Neural cell (in vitro differentiated cells): Measurements from ENCODE around the gene ZNF530. TPM values are rescaled to one million over a fixed set of nuclear protein-coding genes. Genes with fewer than 3 reads are reported as not detected.

ENCODE experiments used
- H2AFZ ChIP-seq: fragments of 200-600, 300-800 bp; sonication (generic), shearing (Covaris generic); 2 replicates; pipeline ENCODE4 v1.6.0; 2014; ENCODE audit warnings: low read depth, mild to moderate bottlenecking, antibody characterized with exemption, low read length, moderate library complexity
- H3F3A ChIP-seq: fragments of 200-600 bp; shearing (Covaris generic); 2 replicates; pipeline ENCODE4 v1.6.1; 2016; ENCODE audit warnings: mild to moderate bottlenecking, moderate library complexity, mixed read lengths, antibody characterized with exemption, low read length; ENCODE audit not compliant: insufficient read depth, poor library complexity, severe bottlenecking
- H3K27ac ChIP-seq: fragments of 200-600, 300-800 bp; sonication (generic), shearing (Covaris generic); 2 replicates; pipeline ENCODE4 v1.5.1; 2014; ENCODE audit warnings: mild to moderate bottlenecking, low read length, moderate library complexity
- H3K27me3 ChIP-seq: fragments of 300-800, 200-600 bp; sonication (generic), shearing (Covaris generic); 2 replicates; pipeline ENCODE4 v1.6.0; 2014; ENCODE audit warnings: mild to moderate bottlenecking, low read depth, low read length, moderate library complexity; ENCODE audit not compliant: insufficient read depth
- H3K36me3 ChIP-seq: fragments of 300-800, 200-600 bp; sonication (generic), shearing (Covaris generic); 2 replicates; pipeline ENCODE4 v1.5.1; 2014; ENCODE audit warnings: mild to moderate bottlenecking, antibody characterized with exemption, low read length, moderate library complexity; ENCODE audit not compliant: insufficient read depth
- H3K4me2 ChIP-seq: fragments of 300-800, 200-600 bp; sonication (generic), shearing (Covaris generic); 2 replicates; pipeline ENCODE4 v1.6.0; 2014; ENCODE audit warnings: mild to moderate bottlenecking, low read length
- H3K4me3 ChIP-seq: fragments of 300-800, 200-600 bp; sonication (generic), shearing (Covaris generic); 2 replicates; pipeline ENCODE4 v1.5.1; 2014; ENCODE audit warnings: mild to moderate bottlenecking, low read length, moderate library complexity
- H3K79me2 ChIP-seq: fragments of 200-600 bp; shearing (Covaris generic); replicated peaks from 2 replicates; pipeline ENCODE4 v1.6.0; 2014; ENCODE audit warnings: mild to moderate bottlenecking, low read length, moderate library complexity; ENCODE audit not compliant: insufficient read depth
- H3K9ac ChIP-seq: fragments of 300-800, 200-600 bp; sonication (generic), shearing (Covaris generic); 2 replicates; pipeline ENCODE4 v1.6.1; 2016; ENCODE audit warnings: mild to moderate bottlenecking, low read length, mixed read lengths
- H3K9me2 ChIP-seq: fragments of 200-600 bp; shearing (Covaris generic); 2 replicates; pipeline ENCODE4 v1.6.1; 2016; ENCODE audit warnings: mild to moderate bottlenecking, low read length, mixed read lengths; ENCODE audit not compliant: insufficient read depth
- H3K9me3 ChIP-seq: fragments of 200-600, 300-800 bp; sonication (generic), shearing (Covaris generic); 2 replicates; pipeline ENCODE4 v1.6.1; 2016; ENCODE audit warnings: mild to moderate bottlenecking, mixed run types, low read length, moderate library complexity, mixed read lengths
- H4K20me1 ChIP-seq: fragments of 200-600 bp; shearing (Covaris generic); 2 replicates; pipeline ENCODE4 v1.6.1; 2016; ENCODE audit warnings: mild to moderate bottlenecking, mixed run types; ENCODE audit not compliant: insufficient read depth
- EP300 ChIP-seq: fragments of 450-650 bp; conservative IDR thresholded peaks from 2 replicates; pipeline ENCODE4 v1.6.1; 2014; ENCODE audit warnings: antibody characterized with exemption, mild to moderate bottlenecking, moderate library complexity; ENCODE audit not compliant: poor library complexity, severe bottlenecking
- EZH2 ChIP-seq: fragments of 200-600, 300-800 bp; shearing (Covaris generic), sonication (generic); IDR thresholded peaks from 2 replicates; pipeline ENCODE4 v1.6.1; 2014; ENCODE audit warnings: antibody characterized with exemption, low read length, borderline replicate concordance, mild to moderate bottlenecking; ENCODE audit not compliant: insufficient read depth, poor library complexity, severe bottlenecking
- MXI1 ChIP-seq: fragments of 450-650 bp; conservative IDR thresholded peaks from 2 replicates; pipeline ENCODE4 v1.6.1; 2014; ENCODE audit warnings: antibody characterized with exemption, mild to moderate bottlenecking; ENCODE audit not compliant: poor library complexity, severe bottlenecking
- POLR2AphosphoS5 ChIP-seq: IDR thresholded peaks from 2 replicates; pipeline ENCODE4 v1.6.1; 2012
- RAD21 ChIP-seq: fragments of 450-650 bp; conservative IDR thresholded peaks from 2 replicates; pipeline ENCODE4 v1.6.1; 2014; ENCODE audit warnings: antibody characterized with exemption, mild to moderate bottlenecking, moderate library complexity
- SMC3 ChIP-seq: fragments of 450-650 bp; conservative IDR thresholded peaks from 2 replicates; pipeline ENCODE4 v1.6.1; 2014; ENCODE audit warnings: antibody characterized with exemption, mild to moderate bottlenecking, moderate library complexity; ENCODE audit not compliant: poor library complexity
- TAF1 ChIP-seq: IDR thresholded peaks from 2 replicates; pipeline ENCODE4 v1.6.1; 2012; ENCODE audit warnings: low read depth
- polyA plus RNA-seq: library from polyadenylated mRNA; depleted of rRNA; stranded (reverse); fragments of >200 nt; gene quantifications from 2 replicates; pipeline ENCODE4 v1.2.3, GENCODE V29; 2014
- TF ChIP-seq, protein P1 (sequence below): IDR thresholded peaks from 2 replicates; pipeline ENCODE4 v1.6.1; 2012; ENCODE audit warnings: borderline replicate concordance
- TF ChIP-seq, protein P2 (sequence below): fragments of 450-650 bp; IDR thresholded peaks from 2 replicates; pipeline ENCODE4 v1.5.1; 2014; ENCODE audit warnings: antibody characterized with exemption, mild to moderate bottlenecking, moderate library complexity; ENCODE audit not compliant: poor library complexity, severe bottlenecking

ZNF530 gene
- polyA plus RNA-seq, 1 donor from 2014 or later, result 11.6 TPM

DNA sequence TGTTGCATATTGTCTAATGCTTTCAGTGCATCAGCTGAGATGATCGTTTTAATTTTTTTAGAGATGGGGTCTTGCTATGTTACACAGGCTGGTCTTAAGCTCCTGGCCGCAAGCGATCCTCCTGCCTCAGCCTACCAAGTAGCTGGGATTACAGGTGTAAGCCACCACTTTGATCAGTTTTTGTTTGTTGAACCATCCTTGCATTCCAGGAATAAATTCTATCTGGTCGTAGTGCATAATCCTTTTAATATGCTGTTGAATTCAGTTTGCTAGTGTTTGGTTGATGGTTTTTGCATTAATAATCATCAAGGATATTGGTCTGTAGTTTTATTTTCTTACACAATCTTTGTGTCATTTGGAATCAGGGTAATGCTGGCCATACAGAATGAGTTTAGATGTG is 37.7 kb downstream of the ZNF530 start:
- Histone ChIP-seq H3K79me2 (peaks cover 42% of the 10 kb centered on the region), H3K36me3 (peaks cover 52% of the 10 kb centered on the region), H2AFZ (no peak overlapping the region), H3K9me3 (peaks cover 5% of the 10 kb centered on the region), H4K20me1 (no peaks in the 10 kb centered on the region), H3K4me3 (no peak overlapping the region), H3K9me2 (no peaks in the 10 kb centered on the region), H3K27me3 (no peaks in the 10 kb centered on the region), H3K9ac (no peak overlapping the region), H3F3A (no peaks in the 10 kb centered on the region), H3K4me2 (no peak overlapping the region), H3K27ac (no peak overlapping the region)
- TF ChIP-seq MXI1 (no peak), RAD21 (no peak), EP300 (no peak), TAF1 (no peak), POLR2AphosphoS5 (no peak), SMC3 (no peak), EZH2 (no peak)
- TF ChIP-seq, protein P1, sequence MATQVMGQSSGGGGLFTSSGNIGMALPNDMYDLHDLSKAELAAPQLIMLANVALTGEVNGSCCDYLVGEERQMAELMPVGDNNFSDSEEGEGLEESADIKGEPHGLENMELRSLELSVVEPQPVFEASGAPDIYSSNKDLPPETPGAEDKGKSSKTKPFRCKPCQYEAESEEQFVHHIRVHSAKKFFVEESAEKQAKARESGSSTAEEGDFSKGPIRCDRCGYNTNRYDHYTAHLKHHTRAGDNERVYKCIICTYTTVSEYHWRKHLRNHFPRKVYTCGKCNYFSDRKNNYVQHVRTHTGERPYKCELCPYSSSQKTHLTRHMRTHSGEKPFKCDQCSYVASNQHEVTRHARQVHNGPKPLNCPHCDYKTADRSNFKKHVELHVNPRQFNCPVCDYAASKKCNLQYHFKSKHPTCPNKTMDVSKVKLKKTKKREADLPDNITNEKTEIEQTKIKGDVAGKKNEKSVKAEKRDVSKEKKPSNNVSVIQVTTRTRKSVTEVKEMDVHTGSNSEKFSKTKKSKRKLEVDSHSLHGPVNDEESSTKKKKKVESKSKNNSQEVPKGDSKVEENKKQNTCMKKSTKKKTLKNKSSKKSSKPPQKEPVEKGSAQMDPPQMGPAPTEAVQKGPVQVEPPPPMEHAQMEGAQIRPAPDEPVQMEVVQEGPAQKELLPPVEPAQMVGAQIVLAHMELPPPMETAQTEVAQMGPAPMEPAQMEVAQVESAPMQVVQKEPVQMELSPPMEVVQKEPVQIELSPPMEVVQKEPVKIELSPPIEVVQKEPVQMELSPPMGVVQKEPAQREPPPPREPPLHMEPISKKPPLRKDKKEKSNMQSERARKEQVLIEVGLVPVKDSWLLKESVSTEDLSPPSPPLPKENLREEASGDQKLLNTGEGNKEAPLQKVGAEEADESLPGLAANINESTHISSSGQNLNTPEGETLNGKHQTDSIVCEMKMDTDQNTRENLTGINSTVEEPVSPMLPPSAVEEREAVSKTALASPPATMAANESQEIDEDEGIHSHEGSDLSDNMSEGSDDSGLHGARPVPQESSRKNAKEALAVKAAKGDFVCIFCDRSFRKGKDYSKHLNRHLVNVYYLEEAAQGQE, result no peak
- TF ChIP-seq, protein P2, sequence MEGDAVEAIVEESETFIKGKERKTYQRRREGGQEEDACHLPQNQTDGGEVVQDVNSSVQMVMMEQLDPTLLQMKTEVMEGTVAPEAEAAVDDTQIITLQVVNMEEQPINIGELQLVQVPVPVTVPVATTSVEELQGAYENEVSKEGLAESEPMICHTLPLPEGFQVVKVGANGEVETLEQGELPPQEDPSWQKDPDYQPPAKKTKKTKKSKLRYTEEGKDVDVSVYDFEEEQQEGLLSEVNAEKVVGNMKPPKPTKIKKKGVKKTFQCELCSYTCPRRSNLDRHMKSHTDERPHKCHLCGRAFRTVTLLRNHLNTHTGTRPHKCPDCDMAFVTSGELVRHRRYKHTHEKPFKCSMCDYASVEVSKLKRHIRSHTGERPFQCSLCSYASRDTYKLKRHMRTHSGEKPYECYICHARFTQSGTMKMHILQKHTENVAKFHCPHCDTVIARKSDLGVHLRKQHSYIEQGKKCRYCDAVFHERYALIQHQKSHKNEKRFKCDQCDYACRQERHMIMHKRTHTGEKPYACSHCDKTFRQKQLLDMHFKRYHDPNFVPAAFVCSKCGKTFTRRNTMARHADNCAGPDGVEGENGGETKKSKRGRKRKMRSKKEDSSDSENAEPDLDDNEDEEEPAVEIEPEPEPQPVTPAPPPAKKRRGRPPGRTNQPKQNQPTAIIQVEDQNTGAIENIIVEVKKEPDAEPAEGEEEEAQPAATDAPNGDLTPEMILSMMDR, result no peak

DNA sequence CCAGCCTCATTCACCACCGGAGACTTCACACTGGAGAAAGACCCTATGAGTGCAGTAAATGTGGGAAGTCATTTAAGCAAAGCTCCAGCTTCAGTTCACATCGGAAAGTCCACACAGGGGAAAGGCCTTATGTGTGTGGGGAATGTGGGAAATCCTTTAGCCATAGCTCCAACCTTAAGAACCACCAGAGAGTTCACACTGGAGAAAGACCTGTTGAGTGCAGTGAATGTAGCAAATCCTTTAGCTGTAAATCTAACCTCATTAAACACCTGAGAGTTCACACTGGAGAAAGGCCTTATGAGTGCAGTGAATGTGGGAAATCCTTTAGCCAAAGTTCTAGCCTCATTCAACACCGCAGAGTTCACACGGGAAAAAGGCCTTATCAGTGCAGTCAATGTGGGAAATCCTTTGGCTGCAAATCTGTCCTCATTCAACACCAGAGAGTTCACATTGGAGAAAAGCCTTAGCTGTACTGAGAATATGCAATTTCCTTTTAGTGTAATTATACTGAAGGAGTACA is 42.1 kb downstream of the ZNF530 start:
- Histone ChIP-seq H3K36me3 (peaks cover 48% of the 10 kb centered on the region), H3K9me2 (no peaks in the 10 kb centered on the region), H3K27ac (no peak overlapping the region), H4K20me1 (no peaks in the 10 kb centered on the region), H3K9me3 (peaks cover 5% of the 10 kb centered on the region), H3K4me3 (no peak overlapping the region), H3K4me2 (no peak overlapping the region), H3K9ac (no peak overlapping the region), H3F3A (no peaks in the 10 kb centered on the region), H3K27me3 (no peaks in the 10 kb centered on the region), H3K79me2 (peaks cover 9% of the 10 kb centered on the region), H2AFZ (no peak overlapping the region)
- TF ChIP-seq EZH2, result no peak
- no peak for TF ChIP-seq RAD21
- no peak for TF ChIP-seq SMC3
- no peak for TF ChIP-seq EP300
- TF ChIP-seq POLR2AphosphoS5, result no peak
- TF ChIP-seq, protein P2, result no peak
- no peak for TF ChIP-seq TAF1
- TF ChIP-seq, protein P1, result no peak
- no peak for TF ChIP-seq MXI1
